Activated effector memory CD4-positive, alpha-beta T cell treated with anti-CD3 and anti-CD28 coated beads, Interleukin-2, amount 50 U/mL, for 16 hours (primary cell): Measurements from ENCODE around the gene LIPG.
"Not testable (repeated sequence)": the region's sequence is repeated elsewhere in the genome, so short reads cannot be mapped to it uniquely, and the experiment has no call there.

Experiments used
- DNase-seq: peaks from one replicate; pipeline ENCODE4 v3.0.0-alpha.2; 2020

Gene LIPG

GRCh38 chr18:49546719-49547273, 15.1 kb upstream of the LIPG start:
- DNase-seq, result no peak

GRCh38 chr18:49547701-49548100, 14.2 kb upstream of the LIPG start:
- DNase-seq, result no peak

GRCh38 chr18:49548229-49548636, 13.6 kb upstream of the LIPG start:
- DNase-seq, result no peak

GRCh38 chr18:49550621-49551339, 11.1 kb upstream of the LIPG start:
- no peak for DNase-seq

GRCh38 chr18:49553003-49553402, 8.9 kb upstream of the LIPG start:
- no peak for DNase-seq

GRCh38 chr18:49555641-49556040, 6.2 kb upstream of the LIPG start:
- DNase-seq, result no peak

- no peak for DNase-seq
Measured at GRCh38 chr18:49558356-49558755, 3.5 kb upstream of the LIPG start.

GRCh38 chr18:49559326-49559931, 2.4 kb upstream of the LIPG start:
- DNase-seq, result not testable (repeated sequence)

- DNase-seq, result no peak
Measured at GRCh38 chr18:49560277-49560623, 1.6 kb upstream of the LIPG start.

GRCh38 chr18:49560624-49561288, 1.1 kb upstream of the LIPG start:
- DNase-seq, result no peak

GRCh38 chr18:49562481-49563129, 748 bp downstream of the LIPG start:
- no peak for DNase-seq

- DNase-seq, result no peak
Measured at GRCh38 chr18:49563130-49563540, 1.3 kb downstream of the LIPG start.

GRCh38 chr18:49563701-49564517, 2.1 kb downstream of the LIPG start:
- no peak for DNase-seq

- no peak for DNase-seq
Measured at GRCh38 chr18:49564518-49564834, 2.6 kb downstream of the LIPG start.

GRCh38 chr18:49565101-49565500, 3.2 kb downstream of the LIPG start:
- no peak for DNase-seq

GRCh38 chr18:49565612-49566011, 3.8 kb downstream of the LIPG start:
- DNase-seq, result no peak

- no peak for DNase-seq
Measured at GRCh38 chr18:49566217-49566770, 4.4 kb downstream of the LIPG start.

GRCh38 chr18:49566985-49567384, 5.1 kb downstream of the LIPG start:
- DNase-seq, result no peak

GRCh38 chr18:49569724-49570123, 7.9 kb downstream of the LIPG start:
- DNase-seq, result no peak

GRCh38 chr18:49570836-49571235, 9.0 kb downstream of the LIPG start:
- no peak for DNase-seq

- no peak for DNase-seq
Measured at GRCh38 chr18:49572611-49573345, 10.9 kb downstream of the LIPG start.

- DNase-seq, result no peak
Measured at GRCh38 chr18:49573835-49574234, 12.0 kb downstream of the LIPG start.
